ENCODE measurements around the gene ZNF768.
"Not testable (repeated sequence)": the region's sequence is repeated elsewhere in the genome, so short reads cannot be mapped to it uniquely, and the experiment has no call there.

The ZNF768 gene

GRCh38 chr16:30532285-30533145 lies 6.1 kb upstream of the ZNF768 start:
- no peak for DNase-seq

- no peak for DNase-seq
Observed at GRCh38 chr16:30530163-30531037, 4.0 kb upstream of the ZNF768 start.

GRCh38 chr16:30528799-30529457 lies 2.6 kb upstream of the ZNF768 start:
- no peak for DNase-seq

- no peak for DNase-seq
Observed at GRCh38 chr16:30527635-30528178, 1.3 kb upstream of the ZNF768 start.

- DNase-seq = peak; percentile 99
Observed at GRCh38 chr16:30526823-30527634, 663 bp upstream of the ZNF768 start.

GRCh38 chr16:30525844-30526136 lies 576 bp downstream of the ZNF768 start:
- no peak for DNase-seq

- DNase-seq = no peak
Observed at GRCh38 chr16:30524575-30525568, 1.5 kb downstream of the ZNF768 start.

GRCh38 chr16:30523768-30524574 lies 2.4 kb downstream of the ZNF768 start:
- DNase-seq = no peak

GRCh38 chr16:30522702-30523463 lies 3.5 kb downstream of the ZNF768 start:
- not testable (repeated sequence) for DNase-seq

GRCh38 chr16:30521873-30522641 lies 4.3 kb downstream of the ZNF768 start:
- DNase-seq = no peak

- no peak for DNase-seq
Observed at GRCh38 chr16:30521476-30521872, 4.9 kb downstream of the ZNF768 start.

- no peak for DNase-seq
Observed at GRCh38 chr16:30519120-30520049, 7.0 kb downstream of the ZNF768 start.

- DNase-seq = no peak
Observed at GRCh38 chr16:30518552-30518951, 7.8 kb downstream of the ZNF768 start.

GRCh38 chr16:30515275-30515674 lies 11.1 kb downstream of the ZNF768 start:
- DNase-seq = no peak

GRCh38 chr16:30511509-30511908 lies 14.9 kb downstream of the ZNF768 start:
- no peak for DNase-seq

- no peak for DNase-seq
Observed at GRCh38 chr16:30510376-30510938, 15.9 kb downstream of the ZNF768 start.

Measured in right forelimb (tissue), 1 donor.